Breast epithelium (tissue), 4 donors: Measurements from ENCODE around the gene RGS18. TPM values are rescaled to one million over a fixed set of nuclear protein-coding genes. Genes with fewer than 3 reads are reported as not detected.

Experiments
- DNase-seq, 2 donors: peaks; one replicate each; pipeline ENCODE4 v3.0.0-alpha.2; 2019; ENCODE audit warnings: low spot score in 2 of 2
- H3K27ac ChIP-seq, 2 donors: fragments of 200-600 bp; sonication (generic) in 1 of 2; one replicate each; pipeline ENCODE4 v1.5.1; 2016 to 2019; ENCODE audit warnings: mild to moderate bottlenecking in 1 of 2
- H3K27me3 ChIP-seq, 2 donors: fragments of 200-600 bp; sonication (generic) in 1 of 2; one replicate each; pipeline versions ENCODE4 v1.5.1 to v1.6.0; 2017 to 2019; ENCODE audit warnings: control low read depth in 1 of 2, mild to moderate bottlenecking in 1 of 2
- H3K36me3 ChIP-seq: fragments of 200-600 bp; one replicate; pipeline ENCODE4 v1.5.1; 2019
- H3K4me1 ChIP-seq, 2 donors: fragments of 200-600 bp; sonication (generic); one replicate each; pipeline ENCODE4 v1.5.1; 2016 to 2019; ENCODE audit warnings: control low read depth in 1 of 2
- H3K4me3 ChIP-seq, 3 donors: fragments of 200-600 bp; sonication (generic); 1 replicate in 2 of 3; 2 replicates in 1 of 3; pipeline ENCODE4 v1.5.1; 2016 to 2019; ENCODE audit warnings: mild to moderate bottlenecking in 3 of 3, moderate library complexity in 2 of 3
- H3K9me3 ChIP-seq, 2 donors: fragments of 200-600 bp; sonication (generic) in 1 of 2; one replicate each; pipeline ENCODE4 v1.5.1; 2016 to 2019; ENCODE audit warnings: control low read depth in 1 of 2
- CTCF ChIP-seq, 3 donors: fragments of 450-650 bp; IDR thresholded peaks; one replicate each; pipeline ENCODE4 v1.5.1; 2016 to 2017; ENCODE audit warnings: antibody characterized with exemption in 3 of 3, mild to moderate bottlenecking in 3 of 3, moderate library complexity in 3 of 3
- POLR2A ChIP-seq: fragments of 450-650 bp; IDR thresholded peaks from one replicate; pipeline ENCODE4 v1.6.1; 2016; ENCODE audit warnings: antibody characterized with exemption, mild to moderate bottlenecking, moderate library complexity
- POLR2AphosphoS5 ChIP-seq, 3 donors: sonication (generic); formaldehyde crosslinking; IDR thresholded peaks; one replicate each; pipeline ENCODE4 v1.6.1; 2017; ENCODE audit warnings: antibody characterized with exemption in 3 of 3
- intact Hi-C: fragments of 100-400 bp; cut with DNase I; formaldehyde crosslinking; loops from one replicate; pipeline ENCODE4 v1.15.1; 2023; ENCODE audit warnings: low total_unique reads
- total RNA-seq, 3 donors: library from RNA; depleted of rRNA; stranded (reverse); fragments of >200 nt; gene quantifications; one replicate each; pipeline ENCODE4 v1.1.0, GENCODE V29; 2016

RGS18 gene
- total RNA-seq, result 1 to 10 TPM; 2.0 to 4.4 (median 2.6) TPM

GRCh38 chr1:192158181-192158580 lies at the start of gene RGS18:
RGS18 (plus strand) TSS chr1:192158462; CDS start chr1:192158638, 176 bp downstream.
- Histone ChIP-seq H3K36me3 (no peaks in the 10 kb centered on the region), H3K9me3 (no peaks in the 10 kb centered on the region), H3K27me3 (no peaks in the 10 kb centered on the region), H3K4me3 (no peak within 1 kb of the TSS), H3K4me1 (no peaks in the 10 kb centered on the region), H3K27ac (no peak within 1 kb of the TSS)
- no peak for DNase-seq
- TF ChIP-seq POLR2A (no peak), POLR2AphosphoS5 (IDR thresholded peaks at IDR 0.05) (no peak), CTCF (IDR thresholded peaks at IDR 0.05) (no peak)
- intact Hi-C loops, result no loop called here

GRCh38 chr1:192109576-192109975 lies 48.7 kb upstream of the RGS18 start:
- Histone ChIP-seq H3K4me3 (no peak overlapping the region), H3K27ac (no peak overlapping the region), H3K36me3 (no peaks in the 10 kb centered on the region), H3K27me3 (no peaks in the 10 kb centered on the region), H3K9me3 (no peaks in the 10 kb centered on the region), H3K4me1 (no peaks in the 10 kb centered on the region)
- DNase-seq, result no peak
- intact Hi-C loops, result no loop called here
- no peak for TF ChIP-seq POLR2AphosphoS5 (IDR thresholded peaks at IDR 0.05)
- no peak for TF ChIP-seq POLR2A
- TF ChIP-seq CTCF (IDR thresholded peaks at IDR 0.05), result no peak

GRCh38 chr1:192115000-192115399 lies 43.3 kb upstream of the RGS18 start:
- intact Hi-C loops, result no loop called here
- DNase-seq, result no peak
- Histone ChIP-seq H3K9me3 (no peaks in the 10 kb centered on the region), H3K4me1 (no peaks in the 10 kb centered on the region), H3K4me3 (no peak overlapping the region), H3K27ac (no peak overlapping the region), H3K27me3 (no peaks in the 10 kb centered on the region), H3K36me3 (no peaks in the 10 kb centered on the region)
- TF ChIP-seq POLR2A (no peak), POLR2AphosphoS5 (IDR thresholded peaks at IDR 0.05) (no peak), CTCF (IDR thresholded peaks at IDR 0.05) (no peak)

DNA sequence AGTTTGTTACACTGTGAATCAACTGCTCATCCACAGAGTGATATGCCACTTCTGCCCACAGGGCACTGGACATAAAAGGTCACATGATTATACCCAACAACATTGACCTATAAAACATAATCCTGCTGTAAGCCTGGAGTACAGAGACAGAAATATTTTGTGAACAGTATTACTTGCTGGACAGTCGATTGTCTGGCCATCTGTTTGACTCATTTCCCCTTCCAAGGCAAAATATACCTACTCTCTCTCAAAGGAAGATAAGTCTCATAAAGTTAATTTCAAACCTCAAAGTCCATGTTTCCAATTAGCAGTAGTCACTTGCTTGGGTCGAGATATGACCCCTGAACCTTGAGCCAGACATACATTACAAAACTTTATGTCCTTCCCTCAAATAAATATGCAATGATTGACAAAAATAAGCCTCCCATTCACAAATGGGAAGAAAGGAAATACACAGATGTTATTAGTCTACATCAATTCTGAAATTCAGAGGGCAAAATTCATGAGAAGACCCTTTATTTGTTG lies 39.3 kb upstream of the RGS18 start:
- Histone ChIP-seq H3K36me3 (no peaks in the 10 kb centered on the region), H3K27ac (no peak overlapping the region), H3K9me3 (no peaks in the 10 kb centered on the region), H3K4me3 (no peak overlapping the region), H3K4me1 (no peaks in the 10 kb centered on the region), H3K27me3 (no peaks in the 10 kb centered on the region)
- intact Hi-C loops, result no loop called here
- no peak for DNase-seq
- no peak for TF ChIP-seq POLR2A
- TF ChIP-seq POLR2AphosphoS5 (IDR thresholded peaks at IDR 0.05), result no peak
- no peak for TF ChIP-seq CTCF (IDR thresholded peaks at IDR 0.05)

DNA sequence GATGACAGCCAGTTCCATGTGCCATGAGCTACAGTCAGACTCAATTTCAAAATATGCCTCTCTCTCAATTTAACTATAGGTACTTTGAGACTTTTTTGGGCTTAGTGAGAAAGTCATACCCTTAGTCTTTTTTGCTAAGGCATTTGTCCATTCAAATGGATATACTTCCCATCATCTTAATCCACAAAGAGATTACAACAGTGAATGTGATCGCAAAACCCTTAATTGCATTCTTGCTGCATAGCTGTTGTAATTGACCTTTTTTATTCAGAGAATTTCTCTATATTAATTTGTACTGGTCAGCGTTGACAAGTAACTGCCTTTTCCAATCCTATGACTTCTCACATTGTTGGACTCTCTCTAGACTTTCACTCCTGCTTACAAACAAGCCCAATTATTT lies 38.6 kb upstream of the RGS18 start:
- H3K4me1 ChIP-seq, result no peaks in the 10 kb centered on the region
- TF ChIP-seq POLR2AphosphoS5 (IDR thresholded peaks at IDR 0.05), result no peak
- TF ChIP-seq POLR2A, result no peak
- TF ChIP-seq CTCF (IDR thresholded peaks at IDR 0.05), result no peak
- DNase-seq, result no peak
- H3K36me3 ChIP-seq, result no peaks in the 10 kb centered on the region
- intact Hi-C loops, result no loop called here
- no peaks in the 10 kb centered on the region for H3K27me3 ChIP-seq
- H3K27ac ChIP-seq, result no peak overlapping the region
- no peaks in the 10 kb centered on the region for H3K9me3 ChIP-seq
- H3K4me3 ChIP-seq, result no peak overlapping the region
